BLaER1 (cell line): ENCODE measurements around the gene HSF5.

ENCODE experiments used
- H3K27ac ChIP-seq: shearing (Covaris generic); formaldehyde crosslinking; 2 replicates; pipeline ENCODE4 v1.8.1; 2022
- H3K27me3 ChIP-seq: shearing (Covaris generic); formaldehyde crosslinking; 2 replicates; pipeline ENCODE4 v1.8.1; 2022
- H3K36me3 ChIP-seq: shearing (Covaris generic); formaldehyde crosslinking; 2 replicates; pipeline ENCODE4 v1.8.1; 2022
- H3K4me1 ChIP-seq: shearing (Covaris generic); formaldehyde crosslinking; 2 replicates; pipeline ENCODE4 v1.8.1; 2022
- H3K4me2 ChIP-seq: shearing (Covaris generic); formaldehyde crosslinking; 2 replicates; pipeline ENCODE4 v1.8.1; 2022
- H3K4me3 ChIP-seq: shearing (Covaris generic); formaldehyde crosslinking; 2 replicates; pipeline ENCODE4 v1.8.1; 2022
- H3K9ac ChIP-seq: shearing (Covaris generic); formaldehyde crosslinking; 2 replicates; pipeline ENCODE4 v1.8.1; 2022
- H3K9me3 ChIP-seq: shearing (Covaris generic); formaldehyde crosslinking; 2 replicates; pipeline ENCODE4 v1.8.1; 2022
- H4K20me1 ChIP-seq: shearing (Covaris generic); formaldehyde crosslinking; 2 replicates; pipeline ENCODE4 v1.8.1; 2022
- Cebpa-rat ChIP-seq: shearing (Covaris generic); IDR thresholded peaks from 2 replicates; pipeline ENCODE4 v1.8.1; 2022

HSF5 gene

GRCh38 chr17:58377093-58377601 lies 111.1 kb downstream of the HSF5 start:
- Histone ChIP-seq H3K36me3 (no peaks in the 10 kb centered on the region), H3K27ac (no peak overlapping the region), H4K20me1 (no peaks in the 10 kb centered on the region), H3K9ac (no peak overlapping the region), H3K27me3 (no peaks in the 10 kb centered on the region), H3K4me3 (no peak overlapping the region), H3K4me2 (no peak overlapping the region), H3K9me3 (no peaks in the 10 kb centered on the region), H3K4me1 (peaks cover 21% of the 10 kb centered on the region)
- TF ChIP-seq Cebpa-rat = no peak

- H3K36me3 ChIP-seq = no peaks in the 10 kb centered on the region
Measured at GRCh38 chr17:58376472-58377000, 111.7 kb downstream of the HSF5 start.

GRCh38 chr17:58375811-58376210 lies 112.4 kb downstream of the HSF5 start:
- Histone ChIP-seq H3K36me3 (no peaks in the 10 kb centered on the region), H3K4me1 (peaks cover 21% of the 10 kb centered on the region), H3K27ac (no peak overlapping the region), H3K4me2 (no peak overlapping the region), H4K20me1 (no peaks in the 10 kb centered on the region; the same call in 1 of the 2 replicates), H3K9me3 (no peaks in the 10 kb centered on the region), H3K4me3 (no peak overlapping the region), H3K27me3 (no peaks in the 10 kb centered on the region), H3K9ac (no peak overlapping the region)
- no peak for TF ChIP-seq Cebpa-rat

More at GRCh38 chr17:58376472-58377000, 111.7 kb downstream of the HSF5 start:
- no peaks in the 10 kb centered on the region for H3K9me3 ChIP-seq
- peaks cover 21% of the 10 kb centered on the region for H3K4me1 ChIP-seq
- no peak overlapping the region for H3K4me2 ChIP-seq
- H3K4me3 ChIP-seq = no peak overlapping the region
- no peak for TF ChIP-seq Cebpa-rat
- H4K20me1 ChIP-seq = no peaks in the 10 kb centered on the region
- H3K27me3 ChIP-seq = no peaks in the 10 kb centered on the region
- no peak overlapping the region for H3K27ac ChIP-seq
- no peak overlapping the region for H3K9ac ChIP-seq

GRCh38 chr17:58375256-58375655 lies 113.0 kb downstream of the HSF5 start:
- no peak overlapping the region for H3K9ac ChIP-seq
- H3K4me3 ChIP-seq = no peak overlapping the region
- H3K27me3 ChIP-seq = no peaks in the 10 kb centered on the region
- H3K4me1 ChIP-seq = peaks cover 24% of the 10 kb centered on the region
- H3K27ac ChIP-seq = no peak overlapping the region
- no peak overlapping the region for H3K4me2 ChIP-seq
- no peaks in the 10 kb centered on the region for H3K9me3 ChIP-seq
- no peak for TF ChIP-seq Cebpa-rat
- H3K36me3 ChIP-seq = no peaks in the 10 kb centered on the region
- H4K20me1 ChIP-seq = no peaks in the 10 kb centered on the region; the same call in 1 of the 2 replicates

- H3K4me3 ChIP-seq = no peak overlapping the region
- no peaks in the 10 kb centered on the region for H3K9me3 ChIP-seq
- H3K4me2 ChIP-seq = no peak overlapping the region
- no peak overlapping the region for H3K27ac ChIP-seq
- H3K27me3 ChIP-seq = no peaks in the 10 kb centered on the region
- no peak overlapping the region for H3K9ac ChIP-seq
- no peak for TF ChIP-seq Cebpa-rat
- H3K4me1 ChIP-seq = peaks cover 24% of the 10 kb centered on the region
- H4K20me1 ChIP-seq = no peaks in the 10 kb centered on the region; the same call in 1 of the 2 replicates
- no peaks in the 10 kb centered on the region for H3K36me3 ChIP-seq
Measured at GRCh38 chr17:58373923-58374322, 114.3 kb downstream of the HSF5 start.

GRCh38 chr17:58373003-58373402 lies 115.2 kb downstream of the HSF5 start:
- Histone ChIP-seq H3K4me3 (no peak overlapping the region), H3K4me2 (no peak overlapping the region), H3K36me3 (no peaks in the 10 kb centered on the region), H3K9me3 (no peaks in the 10 kb centered on the region), H3K27ac (no peak overlapping the region), H4K20me1 (no peaks in the 10 kb centered on the region; the same call in 1 of the 2 replicates), H3K9ac (no peak overlapping the region), H3K27me3 (no peaks in the 10 kb centered on the region), H3K4me1 (peaks cover 20% of the 10 kb centered on the region)
- TF ChIP-seq Cebpa-rat = no peak

GRCh38 chr17:58371300-58371950 lies 116.8 kb downstream of the HSF5 start:
- H3K9me3 ChIP-seq = no peaks in the 10 kb centered on the region
- no peak overlapping the region for H3K4me2 ChIP-seq
- H3K4me1 ChIP-seq = peaks cover 20% of the 10 kb centered on the region
- H3K4me3 ChIP-seq = no peak overlapping the region
- H3K36me3 ChIP-seq = no peaks in the 10 kb centered on the region
- TF ChIP-seq Cebpa-rat = no peak
- no peaks in the 10 kb centered on the region for H3K27me3 ChIP-seq
- H3K27ac ChIP-seq = no peak overlapping the region
- no peaks in the 10 kb centered on the region; the same call in 1 of the 2 replicates for H4K20me1 ChIP-seq
- no peak overlapping the region for H3K9ac ChIP-seq

- no peak for TF ChIP-seq Cebpa-rat
- Histone ChIP-seq H3K9me3 (no peaks in the 10 kb centered on the region), H3K4me2 (0 out of 2 replicates have a peak overlapping the region, but pooled peaks have one; percentile 10), H4K20me1 (no peaks in the 10 kb centered on the region; the same call in 1 of the 2 replicates), H3K9ac (no peak overlapping the region), H3K27me3 (no peaks in the 10 kb centered on the region), H3K27ac (no peak overlapping the region), H3K36me3 (no peaks in the 10 kb centered on the region), H3K4me1 (peaks cover 20% of the 10 kb centered on the region), H3K4me3 (no peak overlapping the region)
Measured at GRCh38 chr17:58370716-58371115, 117.5 kb downstream of the HSF5 start.

GRCh38 chr17:58370309-58370708 lies 117.9 kb downstream of the HSF5 start:
- Histone ChIP-seq H4K20me1 (no peaks in the 10 kb centered on the region; the same call in 1 of the 2 replicates), H3K27me3 (no peaks in the 10 kb centered on the region), H3K4me2 (peak overlapping the region; percentile 10; the same call in 1 of the 2 replicates), H3K4me1 (peaks cover 20% of the 10 kb centered on the region), H3K9me3 (no peaks in the 10 kb centered on the region), H3K9ac (no peak overlapping the region), H3K27ac (no peak overlapping the region), H3K36me3 (no peaks in the 10 kb centered on the region), H3K4me3 (no peak overlapping the region)
- no peak for TF ChIP-seq Cebpa-rat
